HG03045 (cell line): Measurements from ENCODE around the gene TMEM60.
"Not testable (repeated sequence)": the region's sequence is repeated elsewhere in the genome, so short reads cannot be mapped to it uniquely, and the experiment has no call there.

Source experiments
- ATAC-seq: cut with Tn5 transposase; IDR thresholded peaks from one replicate; pipeline ENCODE4 v1.9.1; 2021; ENCODE audit warnings: mild to moderate bottlenecking, moderate library complexity; ENCODE audit not compliant: unreplicated experiment

Gene TMEM60

GRCh38 chr7:77812290-77812685, 14.1 kb upstream of the TMEM60 start:
- no peak for ATAC-seq

GRCh38 chr7:77811516-77812289, 13.5 kb upstream of the TMEM60 start:
- ATAC-seq = no peak

- no peak for ATAC-seq
These were observed 10.3 kb upstream of the TMEM60 start for GRCh38 chr7:77808517-77808916.

GRCh38 chr7:77806425-77806824, 8.2 kb upstream of the TMEM60 start:
- ATAC-seq = no peak

GRCh38 chr7:77802557-77803405, 4.5 kb upstream of the TMEM60 start:
- ATAC-seq = no peak

GRCh38 chr7:77800730-77801129, 2.5 kb upstream of the TMEM60 start:
- no peak for ATAC-seq

GRCh38 chr7:77800158-77800557, 1.9 kb upstream of the TMEM60 start:
- ATAC-seq = no peak

GRCh38 chr7:77799078-77799964, 1.1 kb upstream of the TMEM60 start:
- peak; percentile 7 for ATAC-seq

- ATAC-seq = peak; percentile 31
These were observed 370 bp downstream of the TMEM60 start for GRCh38 chr7:77797734-77798393.

GRCh38 chr7:77796960-77797359, 1.3 kb downstream of the TMEM60 start:
- no peak for ATAC-seq

GRCh38 chr7:77796109-77796508, 2.1 kb downstream of the TMEM60 start:
- no peak for ATAC-seq

- ATAC-seq = no peak
These were observed 4.2 kb downstream of the TMEM60 start for GRCh38 chr7:77794000-77794399.

GRCh38 chr7:77791956-77792355, 6.3 kb downstream of the TMEM60 start:
- ATAC-seq = no peak

GRCh38 chr7:77791336-77791735, 6.9 kb downstream of the TMEM60 start:
- no peak for ATAC-seq

- no peak for ATAC-seq
These were observed 9.8 kb downstream of the TMEM60 start for GRCh38 chr7:77788327-77788902.

- no peak for ATAC-seq
These were observed 11.5 kb downstream of the TMEM60 start for GRCh38 chr7:77786741-77787140.

- no peak for ATAC-seq
These were observed 12.2 kb downstream of the TMEM60 start for GRCh38 chr7:77786018-77786417.

GRCh38 chr7:77784426-77784825, 13.8 kb downstream of the TMEM60 start:
- not testable (repeated sequence) for ATAC-seq

- no peak for ATAC-seq
These were observed 14.7 kb downstream of the TMEM60 start for GRCh38 chr7:77783545-77783944.

GRCh38 chr7:77783111-77783510, 15.1 kb downstream of the TMEM60 start:
- no peak for ATAC-seq
